ENCODE data around the gene STK32C. TPM values are rescaled to one million over a fixed set of nuclear protein-coding genes. Genes with fewer than 3 reads are reported as not detected.

STK32C gene
- total RNA-seq, 1 donor from 2014 or later = 14.6 TPM

DNA sequence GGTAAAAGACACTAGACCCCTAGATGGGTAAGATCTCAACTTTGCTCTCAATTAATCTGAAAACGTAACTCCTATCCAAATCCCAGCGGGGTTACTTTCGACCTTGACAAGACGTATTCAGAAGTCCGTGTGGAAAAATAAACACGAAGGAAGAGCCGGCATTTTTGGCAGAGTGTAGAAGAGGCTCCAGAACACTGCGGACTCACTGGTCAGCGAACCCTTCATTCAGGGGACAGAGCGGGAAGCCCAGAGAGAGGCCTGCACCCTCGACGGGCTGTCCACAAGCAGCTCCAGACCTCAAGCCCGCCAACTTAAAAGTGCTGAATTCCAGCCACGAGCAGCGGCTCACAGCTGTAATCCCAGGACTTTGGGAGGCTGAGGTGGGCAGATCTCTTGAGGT is 66.3 kb downstream of the STK32C start:
- H3K4me3 Mint-ChIP-seq = no peak overlapping the region
- no peaks in the 10 kb centered on the region for H3K27me3 Mint-ChIP-seq (ENCODE audit: insufficient read depth)
- H3K36me3 Mint-ChIP-seq (ENCODE audit: low read depth) = no peaks in the 10 kb centered on the region
- no peaks in the 10 kb centered on the region for H3K9me3 Mint-ChIP-seq
- DNase-seq (ENCODE audit: low spot score) = no peak
- no peaks in the 10 kb centered on the region for H3K4me1 Mint-ChIP-seq (ENCODE audit: low read depth)
- no peak overlapping the region for H3K27ac Mint-ChIP-seq
- intact Hi-C loops (cut with micrococcal nuclease) = no loop called here

DNA sequence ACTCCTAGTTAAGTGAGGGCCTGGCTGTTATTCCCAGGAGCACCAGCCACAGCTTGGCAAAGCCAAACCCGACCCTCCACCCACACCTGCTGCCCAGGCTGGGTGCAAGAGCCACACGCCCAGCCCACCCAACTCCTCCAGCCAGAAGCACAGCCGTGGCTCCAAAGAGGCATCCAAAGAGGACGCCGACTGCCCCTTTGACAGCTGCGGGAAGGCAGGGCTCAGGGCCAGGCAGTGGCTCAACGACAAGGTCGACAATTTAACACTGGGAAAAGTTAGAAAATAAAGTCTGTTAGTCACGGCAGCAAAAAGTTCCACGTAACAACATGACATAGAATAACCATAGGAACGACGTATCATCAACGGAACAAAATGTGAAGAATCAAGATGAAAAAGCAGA is 66.7 kb downstream of the STK32C start:
- Mint-ChIP-seq H3K27me3 (ENCODE audit: insufficient read depth) (no peaks in the 10 kb centered on the region), H3K9me3 (no peaks in the 10 kb centered on the region), H3K27ac (no peak overlapping the region), H3K4me1 (ENCODE audit: low read depth) (no peaks in the 10 kb centered on the region), H3K4me3 (no peak overlapping the region), H3K36me3 (ENCODE audit: low read depth) (no peaks in the 10 kb centered on the region)
- intact Hi-C loops (cut with micrococcal nuclease) = no loop called here
- DNase-seq (ENCODE audit: low spot score) = no peak

DNA sequence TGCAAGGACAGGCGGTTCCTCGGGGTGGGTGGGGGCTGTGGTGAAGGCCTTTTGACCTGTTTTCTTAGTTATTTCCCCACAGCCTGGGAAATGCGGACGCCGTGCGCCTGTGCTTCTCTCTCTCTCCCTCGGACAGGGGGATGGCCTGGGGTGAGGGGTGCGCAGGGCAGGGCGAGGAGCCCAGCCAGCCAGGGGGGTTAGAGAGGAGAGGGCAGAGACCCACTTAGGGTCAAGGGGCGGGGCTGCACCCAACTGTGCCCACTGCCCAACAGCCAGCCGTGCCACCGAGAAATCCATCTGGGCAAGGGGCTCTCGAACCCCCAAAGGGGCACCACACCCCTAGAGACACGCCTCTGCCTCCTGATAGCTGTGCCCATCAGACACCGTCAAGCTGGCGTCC is 67.2 kb downstream of the STK32C start:
- Mint-ChIP-seq H3K9me3 (no peaks in the 10 kb centered on the region), H3K27me3 (ENCODE audit: insufficient read depth) (no peaks in the 10 kb centered on the region), H3K4me3 (no peak overlapping the region), H3K36me3 (ENCODE audit: low read depth) (no peaks in the 10 kb centered on the region), H3K4me1 (ENCODE audit: low read depth) (no peaks in the 10 kb centered on the region), H3K27ac (no peak overlapping the region)
- DNase-seq (ENCODE audit: low spot score) = no peak
- intact Hi-C loops (cut with micrococcal nuclease) = no loop called here

DNA sequence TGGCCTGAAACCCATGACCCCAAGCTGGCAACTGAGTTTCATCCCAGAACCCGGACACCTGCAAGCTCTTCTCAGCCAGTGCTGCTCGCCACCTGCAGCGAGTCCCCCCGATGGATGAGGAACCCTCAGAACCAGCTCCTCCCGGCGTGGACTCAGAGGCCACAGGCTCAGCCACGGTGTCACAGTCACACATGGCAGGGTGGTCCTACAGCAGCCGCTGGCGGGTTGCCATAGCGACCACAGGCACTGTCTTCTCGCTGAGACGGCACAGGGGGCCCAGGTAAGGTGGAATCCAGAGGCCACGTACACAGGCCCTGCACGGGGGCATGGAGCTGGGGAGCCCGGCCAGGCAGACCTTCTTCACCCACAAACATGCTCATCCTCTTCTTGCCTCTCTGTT is 67.6 kb downstream of the STK32C start:
- no peaks in the 10 kb centered on the region for H3K9me3 Mint-ChIP-seq
- H3K4me3 Mint-ChIP-seq = no peak overlapping the region
- no peaks in the 10 kb centered on the region for H3K4me1 Mint-ChIP-seq (ENCODE audit: low read depth)
- intact Hi-C loops (cut with micrococcal nuclease) = no loop called here
- no peak overlapping the region for H3K27ac Mint-ChIP-seq
- H3K27me3 Mint-ChIP-seq (ENCODE audit: insufficient read depth) = no peaks in the 10 kb centered on the region
- DNase-seq (ENCODE audit: low spot score) = no peak
- no peaks in the 10 kb centered on the region for H3K36me3 Mint-ChIP-seq (ENCODE audit: low read depth)

DNA sequence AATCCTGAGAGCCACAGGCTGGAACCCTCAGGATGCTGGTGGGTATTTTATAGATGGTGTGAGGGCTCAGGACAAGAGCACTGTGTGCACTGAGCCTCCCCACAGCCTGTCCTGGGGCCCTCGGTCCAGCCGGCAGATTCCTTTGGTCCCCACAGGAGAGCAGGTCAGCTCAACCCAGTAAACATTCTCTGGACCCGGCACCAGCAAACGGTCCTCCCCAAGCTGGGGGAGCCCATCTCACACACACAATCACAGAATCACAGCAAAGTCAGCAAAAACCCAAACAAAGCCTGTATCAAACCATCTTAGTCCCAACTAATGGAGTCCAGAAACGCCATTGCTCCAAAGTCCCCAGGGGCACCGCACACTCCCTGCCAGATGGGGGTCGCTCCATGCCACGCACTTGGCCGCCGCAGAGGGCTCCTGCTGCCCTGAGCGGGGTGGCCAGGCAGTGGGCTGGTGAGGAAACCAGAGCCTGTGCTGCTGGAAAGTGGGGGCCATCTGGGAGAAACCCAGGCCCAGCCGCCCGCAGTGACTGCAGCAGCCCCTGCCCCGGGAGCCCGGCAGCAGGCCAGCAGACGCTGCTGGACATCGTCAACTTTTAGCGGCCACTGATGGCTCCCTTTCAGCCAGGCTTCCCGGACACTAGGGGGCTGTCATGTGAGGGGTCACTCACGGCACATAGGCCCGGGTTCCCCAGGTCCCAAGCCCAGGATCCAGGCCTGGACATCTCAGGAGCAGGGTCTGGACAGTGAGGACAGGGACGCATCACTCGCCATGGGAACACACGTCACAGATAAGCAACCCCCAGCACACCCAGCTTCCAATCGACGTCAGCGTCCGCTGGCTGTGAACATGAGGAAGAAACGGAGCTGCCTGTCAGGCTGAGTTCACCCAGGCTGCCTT is 68.4 kb downstream of the STK32C start:
- H3K4me3 Mint-ChIP-seq = no peak overlapping the region
- intact Hi-C loops (cut with micrococcal nuclease) = no loop called here
- H3K27ac Mint-ChIP-seq = no peak overlapping the region
- H3K9me3 Mint-ChIP-seq = no peaks in the 10 kb centered on the region
- no peaks in the 10 kb centered on the region for H3K36me3 Mint-ChIP-seq (ENCODE audit: low read depth)
- H3K4me1 Mint-ChIP-seq (ENCODE audit: low read depth) = no peaks in the 10 kb centered on the region
- no peaks in the 10 kb centered on the region for H3K27me3 Mint-ChIP-seq (ENCODE audit: insufficient read depth)
- DNase-seq (ENCODE audit: low spot score) = no peak

DNA sequence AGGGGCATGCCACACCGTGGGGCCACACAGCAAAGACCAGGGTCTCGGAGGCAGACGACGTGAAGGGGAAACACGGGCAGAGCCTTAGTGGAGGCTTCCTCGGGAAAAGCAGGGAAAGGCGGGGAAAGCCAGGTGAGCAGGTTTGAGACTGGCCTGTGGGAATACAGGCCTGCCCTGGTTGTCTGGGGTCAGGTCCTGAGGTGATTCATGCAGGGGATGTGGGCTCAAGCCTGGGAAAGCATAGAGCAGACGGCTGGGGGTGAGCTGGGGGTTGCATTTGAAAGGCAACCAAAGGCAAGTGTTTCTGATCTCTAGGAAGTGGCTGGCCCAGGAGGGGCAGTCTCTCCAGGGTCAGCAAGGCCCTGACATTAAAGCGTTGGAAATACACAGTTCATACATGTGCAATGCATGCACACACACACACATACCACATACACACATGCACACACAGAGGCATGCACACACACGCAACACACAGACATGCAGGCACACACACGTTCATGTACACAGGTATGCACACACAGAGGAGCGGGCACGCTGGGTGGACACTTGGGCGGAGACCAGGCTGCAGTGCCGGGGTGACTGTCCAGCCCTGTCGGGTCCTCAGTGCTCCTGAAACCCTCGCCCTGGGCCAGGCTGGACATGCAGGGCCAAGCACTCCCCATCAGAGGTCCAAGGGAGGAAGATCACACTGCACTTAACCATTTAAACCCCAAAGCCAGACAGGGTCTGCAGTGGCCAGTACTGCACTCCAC is 69.2 kb downstream of the STK32C start:
- H3K4me3 Mint-ChIP-seq = no peak overlapping the region
- no peaks in the 10 kb centered on the region for H3K27me3 Mint-ChIP-seq (ENCODE audit: insufficient read depth)
- H3K4me1 Mint-ChIP-seq (ENCODE audit: low read depth) = no peaks in the 10 kb centered on the region
- no peaks in the 10 kb centered on the region for H3K36me3 Mint-ChIP-seq (ENCODE audit: low read depth)
- no peaks in the 10 kb centered on the region for H3K9me3 Mint-ChIP-seq
- DNase-seq (ENCODE audit: low spot score) = no peak
- no peak overlapping the region for H3K27ac Mint-ChIP-seq
- intact Hi-C loops (cut with micrococcal nuclease) = no loop called here

DNA sequence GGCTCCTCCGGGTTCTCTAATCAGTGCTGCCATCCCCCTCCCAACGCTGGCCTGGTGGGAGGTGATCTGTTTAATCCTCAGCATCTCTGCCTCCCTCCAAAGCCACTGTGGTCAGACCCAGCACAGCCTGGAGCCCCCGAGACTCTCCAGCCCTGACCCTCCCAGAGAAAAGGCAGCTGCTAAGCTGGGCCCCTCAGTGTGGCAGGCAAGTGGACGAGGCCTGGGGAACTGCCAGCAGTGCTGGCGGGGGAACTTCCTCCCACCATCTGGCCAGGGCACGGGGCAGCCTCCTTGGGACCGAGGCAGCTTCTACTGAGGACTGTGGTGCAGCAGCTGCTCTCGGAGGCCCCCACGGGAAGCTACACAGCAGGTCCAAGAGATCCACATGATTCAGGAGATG is 69.9 kb downstream of the STK32C start:
- intact Hi-C loops (cut with micrococcal nuclease) = no loop called here

DNA sequence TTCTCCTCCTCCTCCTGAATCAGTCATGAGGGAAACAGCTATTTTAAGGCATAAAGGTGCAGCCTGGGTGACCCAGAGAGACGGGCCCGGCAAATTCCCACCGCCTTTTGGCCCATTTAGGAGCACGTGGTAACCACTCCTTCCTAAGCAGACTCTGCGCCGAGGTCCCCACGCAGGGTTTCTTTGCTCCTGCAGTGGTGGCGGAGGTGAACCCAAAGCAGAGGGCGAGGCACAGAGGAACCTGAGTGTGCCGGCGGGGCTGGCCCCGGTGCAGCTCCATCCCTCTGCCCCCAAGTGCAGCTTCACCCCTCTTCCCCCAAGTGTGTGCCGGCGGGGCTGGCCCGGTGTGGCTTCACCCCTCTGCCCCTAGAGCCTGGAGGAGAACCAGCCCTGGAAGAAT is 70.4 kb downstream of the STK32C start:
- DNase-seq (ENCODE audit: low spot score) = no peak

More for the DNA sequence above, 69.9 kb downstream of the STK32C start:
- DNase-seq (ENCODE audit: low spot score) = no peak
- Mint-ChIP-seq H3K27ac (no peak overlapping the region), H3K4me1 (ENCODE audit: low read depth) (peaks cover 2% of the 10 kb centered on the region), H3K9me3 (no peaks in the 10 kb centered on the region), H3K36me3 (ENCODE audit: low read depth) (no peaks in the 10 kb centered on the region), H3K27me3 (ENCODE audit: insufficient read depth) (no peaks in the 10 kb centered on the region), H3K4me3 (no peak overlapping the region)

DNA sequence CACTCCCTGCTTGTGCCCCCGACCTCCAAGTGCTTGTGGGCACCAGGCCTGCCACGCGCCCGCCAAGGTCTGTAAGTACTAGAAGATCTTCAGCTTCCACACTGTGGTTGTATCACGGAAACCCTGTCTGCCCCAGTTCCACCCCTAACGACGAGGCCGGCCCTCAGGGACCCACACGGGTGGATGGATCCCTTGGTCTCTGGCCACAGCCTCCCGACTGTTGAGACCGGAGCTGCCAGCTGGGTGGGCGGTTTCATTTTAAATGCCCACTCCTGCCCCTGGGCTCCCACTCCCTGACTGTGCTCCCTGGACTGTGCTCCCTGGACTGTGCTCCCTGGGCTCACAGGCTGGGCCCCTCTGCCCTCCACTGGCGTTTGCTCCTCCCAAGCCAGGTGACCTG is 70.9 kb downstream of the STK32C start:
- H3K36me3 Mint-ChIP-seq (ENCODE audit: low read depth) = no peaks in the 10 kb centered on the region
- intact Hi-C loops (cut with micrococcal nuclease) = no loop called here
- H3K27ac Mint-ChIP-seq = no peak overlapping the region
- peaks cover 12% of the 10 kb centered on the region for H3K4me1 Mint-ChIP-seq (ENCODE audit: low read depth)
- H3K9me3 Mint-ChIP-seq = no peaks in the 10 kb centered on the region
- H3K4me3 Mint-ChIP-seq = no peak overlapping the region
- DNase-seq (ENCODE audit: low spot score) = no peak
- H3K27me3 Mint-ChIP-seq (ENCODE audit: insufficient read depth) = no peaks in the 10 kb centered on the region

More for the DNA sequence above, 70.4 kb downstream of the STK32C start:
- Mint-ChIP-seq H3K27me3 (ENCODE audit: insufficient read depth) (no peaks in the 10 kb centered on the region), H3K4me3 (no peak overlapping the region), H3K9me3 (no peaks in the 10 kb centered on the region), H3K4me1 (ENCODE audit: low read depth) (peaks cover 7% of the 10 kb centered on the region), H3K36me3 (ENCODE audit: low read depth) (no peaks in the 10 kb centered on the region), H3K27ac (no peak overlapping the region)
- intact Hi-C loops (cut with micrococcal nuclease) = no loop called here

DNA sequence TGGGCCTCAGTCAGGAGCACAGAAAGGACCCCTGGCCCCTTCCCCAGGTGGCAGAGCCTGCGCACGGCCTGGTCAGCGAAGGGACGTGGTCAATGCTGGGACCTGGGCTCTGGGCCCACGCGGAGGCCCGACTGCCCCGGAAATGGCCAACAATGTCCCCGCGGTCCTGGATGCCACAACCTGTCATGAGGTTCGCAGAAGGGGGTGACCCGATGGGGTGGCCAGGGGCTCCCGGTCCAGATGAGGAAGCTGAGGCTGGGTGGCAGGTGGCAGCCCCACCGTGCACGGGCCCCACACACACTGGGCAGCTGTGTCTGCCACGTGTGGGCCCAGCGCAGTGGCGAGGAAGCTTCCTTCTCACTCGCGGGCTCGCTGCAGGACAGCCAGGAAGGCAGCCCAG is 71.6 kb downstream of the STK32C start:
- H3K27me3 Mint-ChIP-seq (ENCODE audit: insufficient read depth) = no peaks in the 10 kb centered on the region
- no peak for DNase-seq (ENCODE audit: low spot score)
- H3K27ac Mint-ChIP-seq = no peak overlapping the region
- intact Hi-C loops (cut with micrococcal nuclease) = no loop called here
- H3K9me3 Mint-ChIP-seq = no peaks in the 10 kb centered on the region
- peaks cover 14% of the 10 kb centered on the region for H3K4me1 Mint-ChIP-seq (ENCODE audit: low read depth)
- no peak overlapping the region for H3K4me3 Mint-ChIP-seq
- H3K36me3 Mint-ChIP-seq (ENCODE audit: low read depth) = no peaks in the 10 kb centered on the region

DNA sequence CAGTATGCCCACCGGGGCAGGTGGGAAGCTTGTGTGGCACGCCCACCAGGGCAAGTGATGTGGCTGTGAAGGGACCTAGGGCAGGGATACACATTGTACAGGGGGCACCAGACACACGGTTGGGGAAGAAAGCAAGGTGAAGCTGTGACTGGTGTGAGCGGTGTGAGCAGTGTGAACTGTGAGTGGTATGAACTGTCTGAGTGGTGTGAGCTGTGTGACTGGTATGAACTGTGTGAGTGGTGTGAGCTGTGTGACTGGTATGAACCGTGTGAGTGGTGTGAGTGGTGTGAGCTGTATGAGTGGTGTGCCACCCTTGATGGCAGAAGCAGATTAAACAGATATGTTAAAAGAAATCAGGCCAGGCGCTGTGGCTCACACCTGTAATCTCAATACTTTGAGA is 72.9 kb downstream of the STK32C start:
- H3K9me3 Mint-ChIP-seq = no peaks in the 10 kb centered on the region
- DNase-seq (ENCODE audit: low spot score) = no peak
- H3K36me3 Mint-ChIP-seq (ENCODE audit: low read depth) = no peaks in the 10 kb centered on the region
- no peak overlapping the region for H3K4me3 Mint-ChIP-seq
- H3K27me3 Mint-ChIP-seq (ENCODE audit: insufficient read depth) = no peaks in the 10 kb centered on the region
- peaks cover 19% of the 10 kb centered on the region for H3K4me1 Mint-ChIP-seq (ENCODE audit: low read depth)
- H3K27ac Mint-ChIP-seq = no peak overlapping the region
- intact Hi-C loops (cut with micrococcal nuclease) = loop anchor here (5.0 kb wide), 1 partner anchor 72 kb away; the partner anchor contains the start of gene STK32C

DNA sequence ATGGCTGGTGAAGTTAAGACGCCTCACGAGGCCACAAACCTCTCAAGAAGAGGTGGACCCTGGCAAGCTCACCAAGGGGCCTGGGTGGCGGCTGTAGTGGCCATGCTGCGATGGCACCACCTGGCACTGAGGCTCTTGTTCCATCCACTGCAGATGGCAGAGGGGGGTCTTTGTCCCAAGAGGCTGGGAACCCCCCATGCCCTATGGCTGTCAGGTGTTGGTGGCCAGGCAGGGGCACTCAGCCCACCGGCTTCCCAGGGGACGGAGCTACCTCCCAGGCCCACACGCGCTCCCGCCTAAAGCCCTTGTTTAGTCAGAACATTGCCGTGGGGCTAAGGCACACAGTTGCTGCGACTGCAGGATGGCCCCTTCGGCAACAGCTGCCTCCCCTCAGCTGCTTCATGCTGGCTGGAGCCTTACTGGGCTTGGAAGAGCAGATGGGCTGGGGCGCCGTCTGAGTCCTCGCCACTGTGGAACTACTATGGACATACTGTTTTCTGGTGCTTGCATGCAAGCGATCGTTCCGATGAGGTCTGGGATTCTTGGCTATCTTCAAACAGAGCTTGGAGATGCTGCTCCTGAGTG is 74.2 kb downstream of the STK32C start:
- Mint-ChIP-seq H3K27ac (no peak overlapping the region), H3K27me3 (ENCODE audit: insufficient read depth) (no peaks in the 10 kb centered on the region), H3K4me1 (ENCODE audit: low read depth) (peaks cover 24% of the 10 kb centered on the region), H3K4me3 (no peak overlapping the region), H3K36me3 (ENCODE audit: low read depth) (no peaks in the 10 kb centered on the region), H3K9me3 (no peaks in the 10 kb centered on the region)
- no peak for DNase-seq (ENCODE audit: low spot score)
- intact Hi-C loops (cut with micrococcal nuclease) = loop anchor here (5.0 kb wide), 1 partner anchor 74 kb away; the partner anchor contains the start of gene STK32C

DNA sequence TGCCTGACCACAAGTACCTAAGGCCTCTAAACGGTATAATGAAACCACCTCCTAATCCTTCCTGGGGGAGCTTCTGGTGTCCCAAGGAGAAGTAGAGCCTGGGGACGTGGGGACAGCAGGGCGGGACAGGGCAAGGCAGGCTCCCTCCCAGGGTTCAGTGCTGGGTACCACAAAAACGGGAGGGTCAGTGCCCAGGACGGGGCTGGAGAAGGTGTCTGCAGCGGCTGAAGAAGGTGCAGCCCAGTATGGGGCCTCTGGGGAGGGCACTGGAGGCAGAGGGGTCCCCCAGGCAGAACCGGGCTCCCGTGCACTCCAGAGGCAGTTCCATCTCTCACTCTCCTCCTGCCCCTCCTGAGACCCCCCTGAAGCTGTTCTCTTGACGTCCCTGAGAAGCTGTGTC is 74.8 kb downstream of the STK32C start:
- no peak for DNase-seq (ENCODE audit: low spot score)
- no peaks in the 10 kb centered on the region for H3K27me3 Mint-ChIP-seq (ENCODE audit: insufficient read depth)
- no peak overlapping the region for H3K4me3 Mint-ChIP-seq
- H3K4me1 Mint-ChIP-seq (ENCODE audit: low read depth) = peaks cover 24% of the 10 kb centered on the region
- H3K36me3 Mint-ChIP-seq (ENCODE audit: low read depth) = no peaks in the 10 kb centered on the region
- intact Hi-C loops (cut with micrococcal nuclease) = loop anchor here (5.0 kb wide), 1 partner anchor 74 kb away; the partner anchor contains the start of gene STK32C
- no peak overlapping the region for H3K27ac Mint-ChIP-seq
- H3K9me3 Mint-ChIP-seq = no peaks in the 10 kb centered on the region

All from activated T-helper 1 cell treated with anti-CD3 and anti-CD28 coated beads, Interleukin-12 subunit alpha, Interleukin-12 subunit beta, Interleukin-2, Interleukin-4 antibody, amounts not matched to agents 30 ng/mL and 10 ng/mL and 1 ng/mL, durations not matched to agents 14 hours and 24 hours and 36 hours (primary cell).